Upper lobe of right lung (tissue), 1 donor: ENCODE data around the gene BRF1. TPM values are rescaled to one million over a fixed set of nuclear protein-coding genes. Genes with fewer than 3 reads are reported as not detected.
A peak's percentile ranks its signal among the peaks of the same experiment; 100 is the strongest.

Source experiments
- ATAC-seq: fragments of 200-7000 bp; cut with Tn5 transposase; one replicate; pipeline ENCODE4 v1.9.1; 2020; ENCODE audit warnings: mild to moderate bottlenecking, moderate library complexity
- DNase-seq: peaks from one replicate; pipeline ENCODE4 v3.0.0-alpha.2; 2020
- H3K27ac ChIP-seq: fragments of 200-600 bp; one replicate; pipeline ENCODE4 v1.8.0; 2022
- H3K27me3 ChIP-seq: fragments of 200-600 bp; one replicate; pipeline ENCODE4 v1.8.0; 2022; ENCODE audit warnings: mild to moderate bottlenecking
- H3K36me3 ChIP-seq: fragments of 200-600 bp; one replicate; pipeline ENCODE4 v1.8.0; 2022
- H3K4me1 ChIP-seq: fragments of 200-600 bp; one replicate; pipeline ENCODE4 v1.8.0; 2022
- H3K4me3 ChIP-seq: fragments of 200-600 bp; one replicate; pipeline ENCODE4 v1.8.0; 2022; ENCODE audit warnings: mild to moderate bottlenecking
- H3K9me3 ChIP-seq: fragments of 200-600 bp; one replicate; pipeline ENCODE4 v1.8.0; 2022
- CTCF ChIP-seq: fragments of 200-600 bp; IDR thresholded peaks from one replicate; pipeline ENCODE4 v1.8.0; 2022; ENCODE audit warnings: antibody characterized with exemption
- intact Hi-C: fragments of 100-400 bp; cut with DNase I; formaldehyde crosslinking; loops from one replicate; pipeline ENCODE4 v1.11.0; 2022
- total RNA-seq: library from RNA; stranded (reverse); fragmentation: NEBNext Ultra II Directional; extraction: Animal tissue kit (Norgen Biotek cat#: 25700); gene quantifications from one replicate; pipeline ENCODE4 v1.2.1, GENCODE V29; 2021
- donor health status: DM: no; HTN: yes; CAD: no; lungs with severe emphysema.

The BRF1 gene
- total RNA-seq, 1 donor from 2014 or later, result 31.2 TPM

GRCh38 chr14:105285174-105285573, 15.6 kb downstream of the BRF1 start:
- H3K4me1 ChIP-seq, result no peaks in the 10 kb centered on the region
- ATAC-seq (no peak), DNase-seq (no peak)
- H3K4me3 ChIP-seq, result no peak overlapping the region
- TF ChIP-seq CTCF, result no peak
- H3K27me3 ChIP-seq, result no peaks in the 10 kb centered on the region
- no peak overlapping the region for H3K27ac ChIP-seq
- intact Hi-C loops, result loop anchor here (10.0 kb wide), 1 partner anchor 80 kb away; no protein-coding TSS in a partner anchor
- peaks cover 5% of the 10 kb centered on the region for H3K36me3 ChIP-seq
- H3K9me3 ChIP-seq, result no peaks in the 10 kb centered on the region

GRCh38 chr14:105283899-105284298, 16.9 kb downstream of the BRF1 start:
- H3K4me3 ChIP-seq, result no peak overlapping the region
- H3K36me3 ChIP-seq, result peaks cover 5% of the 10 kb centered on the region
- no peak overlapping the region for H3K27ac ChIP-seq
- H3K27me3 ChIP-seq, result no peaks in the 10 kb centered on the region
- ATAC-seq (no peak), DNase-seq (no peak)
- H3K4me1 ChIP-seq, result no peaks in the 10 kb centered on the region
- H3K9me3 ChIP-seq, result no peaks in the 10 kb centered on the region
- no peak for TF ChIP-seq CTCF
- intact Hi-C loops, result loop anchor here (10.0 kb wide), 1 partner anchor 79 kb away; no protein-coding TSS in a partner anchor

GRCh38 chr14:105283028-105283427, 17.8 kb downstream of the BRF1 start:
- intact Hi-C loops, result loop anchor here (10.0 kb wide), 1 partner anchor 78 kb away; no protein-coding TSS in a partner anchor
- no peak overlapping the region for H3K27ac ChIP-seq
- no peaks in the 10 kb centered on the region for H3K4me1 ChIP-seq
- no peaks in the 10 kb centered on the region for H3K27me3 ChIP-seq
- no peak for TF ChIP-seq CTCF
- no peaks in the 10 kb centered on the region for H3K9me3 ChIP-seq
- DNase-seq (no peak), ATAC-seq (no peak)
- H3K36me3 ChIP-seq, result peaks cover 5% of the 10 kb centered on the region
- no peak overlapping the region for H3K4me3 ChIP-seq

DNA sequence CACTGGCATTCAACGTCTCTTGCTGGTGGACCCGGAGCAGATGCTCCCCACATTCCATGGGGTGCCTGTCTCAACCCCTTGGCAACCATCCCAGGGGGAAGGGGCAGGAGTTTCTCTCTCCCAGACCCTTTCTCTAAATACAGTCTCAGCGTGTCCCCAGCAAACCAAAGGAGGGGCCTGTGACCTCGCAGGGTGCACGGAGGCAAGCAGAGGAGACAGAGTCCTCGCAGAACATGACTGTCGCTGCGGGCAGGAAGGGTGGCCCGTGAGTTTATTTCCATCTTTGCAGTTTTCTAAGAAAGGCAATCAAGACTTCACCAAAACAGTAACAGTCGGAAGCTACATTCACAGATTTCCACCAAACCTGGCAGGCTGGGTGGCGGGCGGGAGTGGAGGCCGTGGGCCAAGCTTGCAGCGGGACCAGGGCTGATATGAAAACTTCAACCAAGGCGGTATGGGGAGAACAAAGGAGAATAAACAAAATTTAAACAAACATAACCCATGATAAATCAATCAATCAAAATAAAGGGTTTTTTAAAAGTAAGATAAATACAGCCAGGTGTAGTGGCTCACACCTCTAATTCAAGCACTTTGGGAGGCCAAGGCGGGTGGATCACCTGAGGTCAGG, 18.6 kb downstream of the BRF1 start:
- peaks cover 5% of the 10 kb centered on the region for H3K36me3 ChIP-seq
- intact Hi-C loops, result loop anchor here (10.0 kb wide), 1 partner anchor 77 kb away; no protein-coding TSS in a partner anchor
- no peak for DNase-seq
- TF ChIP-seq CTCF, result no peak
- H3K4me1 ChIP-seq, result no peaks in the 10 kb centered on the region
- H3K27ac ChIP-seq, result no peak overlapping the region
- H3K4me3 ChIP-seq, result no peak overlapping the region
- H3K9me3 ChIP-seq, result no peaks in the 10 kb centered on the region
- no peak for ATAC-seq
- no peaks in the 10 kb centered on the region for H3K27me3 ChIP-seq

GRCh38 chr14:105281371-105282097, 19.3 kb downstream of the BRF1 start:
- peak; percentile 57 for TF ChIP-seq CTCF
- Histone ChIP-seq H3K36me3 (peaks cover 5% of the 10 kb centered on the region), H3K9me3 (no peaks in the 10 kb centered on the region), H3K4me1 (no peaks in the 10 kb centered on the region), H3K4me3 (no peak overlapping the region), H3K27ac (no peak overlapping the region), H3K27me3 (no peaks in the 10 kb centered on the region)
- intact Hi-C loops, result loop anchor here (10.0 kb wide), 1 partner anchor 77 kb away; no protein-coding TSS in a partner anchor
- ATAC-seq, result peak; percentile 57
- DNase-seq, result no peak
